Measurements from ENCODE around the gene INPP5A. TPM values are rescaled to one million over a fixed set of nuclear protein-coding genes. Genes with fewer than 3 reads are reported as not detected.
"Not testable (repeated sequence)": the region's sequence is repeated elsewhere in the genome, so short reads cannot be mapped to it uniquely, and the experiment has no call there.

INPP5A gene
- polyA plus RNA-seq, 10 donors = 41.4 to 53.2 (median 47.6) TPM

- DNase-seq = no peak
Measured at GRCh38 chr10:132810807-132811700, 273.5 kb downstream of the INPP5A start.

DNA sequence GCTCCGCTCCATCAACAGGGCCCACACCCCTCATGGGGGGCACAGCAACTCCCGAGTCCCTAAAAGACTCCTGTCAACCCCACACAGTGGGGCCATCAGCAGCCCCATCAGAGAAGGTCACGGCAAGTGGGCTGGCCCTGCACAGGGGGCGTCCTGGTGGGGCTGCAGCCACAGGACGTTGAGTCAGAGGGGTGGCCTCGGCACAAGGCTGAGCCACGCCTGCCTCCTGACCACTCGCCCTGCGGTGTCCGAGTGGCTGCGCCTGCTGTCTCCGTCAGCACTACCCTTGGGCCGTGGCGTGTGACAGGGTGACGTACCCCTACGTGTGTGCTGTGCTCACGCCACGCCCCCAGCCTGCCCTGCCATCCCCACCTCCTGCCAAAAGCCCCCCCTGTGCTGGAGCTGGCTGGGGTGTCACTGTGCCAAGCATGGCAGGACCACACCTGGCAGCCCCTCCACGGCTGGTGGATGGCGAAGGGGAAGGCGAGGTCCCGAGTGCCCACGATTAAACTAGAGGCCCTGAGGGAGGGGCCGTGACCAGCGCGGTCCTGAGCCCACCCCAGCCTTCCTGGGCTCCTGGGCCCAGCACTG lies 274.4 kb downstream of the INPP5A start:
- DNase-seq = no peak

GRCh38 chr10:132812520-132812919 lies 274.9 kb downstream of the INPP5A start:
- DNase-seq = no peak

DNA sequence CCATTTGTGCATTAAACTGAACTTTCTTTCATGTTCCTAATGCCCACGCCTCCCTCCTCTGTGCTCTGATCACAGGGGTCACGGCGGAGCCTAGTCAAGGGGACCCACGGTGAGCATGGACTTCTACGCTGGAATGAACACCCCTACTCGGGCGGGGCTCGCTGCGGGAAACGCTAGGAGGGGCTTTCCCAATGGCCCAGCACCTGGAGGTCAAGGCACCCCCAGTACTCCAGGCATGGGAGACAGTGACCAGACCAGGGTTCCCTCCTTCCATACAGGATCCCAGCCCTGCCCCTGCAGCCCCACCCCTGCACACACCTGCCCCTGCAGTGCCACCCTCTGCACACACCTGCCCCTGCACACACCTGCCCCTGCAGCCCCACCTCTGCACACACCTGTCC lies 275.4 kb downstream of the INPP5A start:
- DNase-seq = no peak

DNA sequence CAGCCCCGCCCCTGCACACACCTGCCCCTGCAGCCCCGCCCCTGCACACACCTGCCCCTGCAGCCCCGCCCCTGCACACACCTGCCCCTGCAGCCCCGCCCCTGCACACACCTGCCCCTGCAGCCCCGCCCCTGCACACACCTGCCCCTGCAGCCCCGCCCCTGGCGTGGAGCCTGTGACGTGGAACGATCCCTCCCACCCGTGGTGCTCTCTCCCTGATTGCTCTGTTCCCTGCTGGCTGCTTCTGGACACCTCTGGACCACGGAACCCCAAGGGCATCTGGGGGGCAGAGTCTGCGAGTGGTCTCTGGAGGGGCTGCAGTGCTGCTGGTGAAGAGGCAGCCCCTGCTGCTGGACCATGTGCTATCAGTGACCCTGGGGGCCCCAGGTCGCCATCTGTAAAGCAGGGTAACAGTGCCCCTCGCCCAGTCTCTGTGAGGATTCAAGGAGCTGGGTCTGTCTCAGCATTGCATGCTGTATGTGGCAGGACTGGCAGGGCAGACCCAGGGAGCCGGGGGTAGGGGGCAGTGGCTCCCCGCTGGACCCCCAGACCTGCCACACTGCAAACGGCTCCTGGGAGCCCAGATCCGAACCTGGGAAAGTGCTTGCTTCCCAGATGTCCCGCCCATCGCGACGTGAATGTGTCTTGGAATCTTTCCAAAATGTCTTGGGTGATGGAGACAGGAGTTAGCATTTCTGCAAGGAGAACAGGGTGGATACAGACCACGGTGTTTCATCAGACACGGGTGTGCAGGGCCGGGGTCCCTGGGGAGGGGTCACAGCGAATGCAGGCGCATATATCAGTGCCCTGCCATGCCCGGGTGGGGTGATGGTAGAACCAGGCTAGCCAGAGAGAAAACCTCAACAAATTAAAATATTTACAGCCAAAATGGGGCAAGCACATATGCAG lies 276.2 kb downstream of the INPP5A start:
- no peak for DNase-seq

DNA sequence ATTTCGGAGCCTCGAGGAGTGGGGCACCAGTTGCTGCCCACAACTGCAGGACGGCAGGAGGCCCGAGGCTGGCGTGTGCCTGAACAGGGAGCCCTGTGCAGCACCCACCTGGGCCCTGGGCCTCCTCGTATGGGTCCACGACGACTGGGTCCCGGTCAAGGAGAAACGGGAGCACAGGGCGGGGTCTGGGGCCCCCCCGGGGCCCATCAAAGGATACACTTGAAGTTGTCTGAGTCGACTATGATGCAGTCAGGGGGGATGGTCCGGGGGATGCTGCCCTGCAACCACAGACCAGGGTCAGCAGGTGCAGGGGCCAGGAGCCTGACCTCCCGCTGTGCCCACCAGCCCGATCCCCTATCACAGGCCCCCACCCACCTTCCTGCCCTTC lies 276.9 kb downstream of the INPP5A start:
- DNase-seq = no peak

DNA sequence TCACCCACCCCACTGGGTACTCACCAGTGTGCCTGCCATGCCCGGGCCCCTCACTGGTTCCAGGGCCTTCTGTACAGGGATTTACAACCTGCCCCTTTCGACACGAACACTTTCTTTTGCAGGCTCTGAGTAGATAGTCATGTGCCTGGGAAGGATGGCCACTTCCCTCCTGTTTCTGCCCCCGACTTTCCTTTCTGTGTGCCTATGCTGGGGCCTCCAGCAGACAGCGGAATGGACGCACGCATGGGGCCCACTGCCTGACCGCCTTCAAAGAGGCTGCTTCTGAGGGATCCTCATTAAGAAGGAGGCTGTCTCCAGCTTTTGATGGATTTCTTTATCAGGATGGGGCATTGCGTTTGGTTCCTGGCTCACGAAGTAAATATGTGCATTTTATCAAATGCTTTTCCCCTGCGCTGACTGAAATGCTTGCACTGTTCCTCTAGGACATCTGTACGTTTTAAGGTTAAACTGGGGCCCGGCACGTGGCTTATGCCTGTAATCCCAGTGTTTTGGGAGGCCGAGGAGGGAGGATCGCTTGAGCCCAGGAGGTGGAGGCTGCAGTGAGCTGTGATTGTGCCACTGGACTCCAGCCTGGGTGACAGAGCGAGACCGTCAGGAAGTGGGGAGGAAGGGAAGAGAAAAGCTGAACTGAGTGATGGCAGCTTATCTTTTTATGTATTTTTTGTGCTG lies 277.7 kb downstream of the INPP5A start:
- DNase-seq = no peak

- DNase-seq = no peak
Measured at GRCh38 chr10:132816718-132817117, 279.1 kb downstream of the INPP5A start.

GRCh38 chr10:132817701-132818211 lies 280.2 kb downstream of the INPP5A start:
- DNase-seq = no peak

GRCh38 chr10:132820056-132820455 lies 282.5 kb downstream of the INPP5A start:
- DNase-seq = no peak

DNA sequence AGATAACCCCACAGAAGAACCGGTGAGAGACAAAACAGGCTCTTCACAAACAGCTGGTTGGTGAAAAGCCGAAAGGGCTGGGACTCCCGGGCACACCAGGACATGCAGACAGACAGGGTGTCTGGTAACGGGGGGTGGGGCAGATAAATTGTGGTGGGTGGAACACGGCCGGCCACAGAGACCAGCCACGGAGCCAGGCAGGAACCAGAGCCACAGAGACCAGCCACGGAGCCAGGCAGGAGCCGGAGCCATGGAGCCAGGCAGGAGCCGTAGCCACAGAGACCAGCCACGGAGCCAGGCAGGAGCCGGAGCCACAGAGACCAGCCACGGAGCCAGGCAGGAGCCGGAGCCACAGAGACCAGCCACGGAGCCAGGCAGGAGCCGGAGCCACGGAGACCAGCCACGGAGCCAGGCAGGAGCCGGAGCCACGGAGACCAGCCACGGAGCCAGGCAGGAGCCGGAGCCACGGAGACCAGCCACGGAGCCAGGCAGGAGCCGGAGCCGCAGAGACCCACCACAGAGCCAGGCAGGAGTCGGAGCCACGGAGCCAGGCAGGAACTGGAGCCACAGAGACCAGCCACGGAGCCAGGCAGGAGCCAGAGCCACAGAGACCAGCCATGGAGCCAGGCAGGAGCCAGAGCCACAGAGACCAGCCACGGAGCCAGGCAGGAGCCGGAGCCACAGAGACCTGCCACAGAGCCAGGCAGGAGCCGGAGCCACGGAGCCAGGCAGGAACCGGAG lies 288.4 kb downstream of the INPP5A start:
- not testable (repeated sequence) for DNase-seq

GRCh38 chr10:132826524-132827422 lies 289.2 kb downstream of the INPP5A start:
- no peak for DNase-seq

- DNase-seq = no peak
Measured at GRCh38 chr10:132827423-132827789, 289.8 kb downstream of the INPP5A start.

GRCh38 chr10:132827861-132828539 lies 290.4 kb downstream of the INPP5A start:
- no peak for DNase-seq

DNA sequence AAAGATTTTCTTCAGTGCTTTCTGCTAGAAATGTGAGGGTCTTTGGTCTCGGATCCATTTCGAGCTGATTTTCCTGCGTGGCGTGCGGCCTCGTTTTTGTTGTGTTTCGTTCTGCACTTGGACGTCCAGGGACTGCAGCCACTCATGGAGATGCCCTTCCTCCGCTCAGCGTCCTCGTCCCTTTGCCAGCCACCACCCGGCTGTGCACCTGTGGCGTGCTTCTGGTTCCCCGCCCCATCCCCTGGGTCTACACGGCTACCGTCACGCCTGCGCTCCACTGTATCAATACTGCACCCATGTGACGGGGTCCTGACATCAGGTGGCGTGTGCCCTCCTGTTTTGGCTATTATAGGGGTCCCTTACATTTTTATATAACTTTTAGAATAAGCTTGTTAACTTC lies 291.1 kb downstream of the INPP5A start:
- no peak for DNase-seq

GRCh38 chr10:132829403-132829802 lies 291.8 kb downstream of the INPP5A start:
- DNase-seq = no peak

DNA sequence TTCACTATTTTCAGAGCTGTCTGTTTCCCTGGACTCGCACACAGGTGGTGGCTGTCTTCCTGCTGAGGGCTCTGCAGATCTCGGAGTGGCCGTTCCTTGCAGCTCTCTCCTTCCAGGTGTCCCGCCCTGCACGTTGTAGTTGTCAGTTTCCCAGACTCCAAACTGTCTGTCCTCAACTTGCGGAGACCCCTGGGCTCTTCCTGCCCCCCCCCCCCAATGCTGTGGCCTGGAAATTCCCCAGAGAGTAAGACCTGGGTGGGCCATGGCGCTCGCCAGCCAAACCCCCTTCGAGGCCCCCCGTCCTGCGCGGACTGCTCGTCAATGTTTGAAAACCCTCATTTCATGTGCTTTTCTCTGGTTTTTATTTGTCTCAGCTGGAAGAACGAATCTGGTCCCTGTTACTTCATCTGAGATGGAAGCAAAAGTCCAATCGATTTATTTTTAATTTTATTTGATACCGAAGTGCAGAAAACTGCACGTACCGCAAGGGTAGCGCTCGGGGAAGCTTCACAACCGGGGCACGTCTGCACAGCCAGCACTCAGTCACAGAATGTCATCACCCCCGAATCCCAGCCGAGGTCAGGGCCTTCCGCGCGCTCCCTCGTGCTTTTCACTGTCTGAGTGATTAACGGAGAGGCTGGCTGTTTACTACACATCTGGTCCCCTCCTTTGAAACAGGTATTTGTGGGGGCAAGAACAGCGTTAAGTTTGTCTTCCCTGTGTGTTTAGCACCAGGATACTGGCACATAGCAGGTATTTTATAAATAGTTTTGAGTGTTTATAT lies 294.8 kb downstream of the INPP5A start:
- DNase-seq = no peak
